ENCODE measurements around the gene DENND2C.

- TF ChIP-seq CTCF (IDR thresholded peaks at IDR 0.05; ENCODE audit: low read length) (no peak), EZH2phosphoT487 (IDR thresholded peaks at IDR 0.05; ENCODE audit: low read length) (no peak)
These were observed 30.3 kb upstream of the DENND2C start for GRCh38 chr1:114700036-114700600.

Data from MM.1S (cell line).